NCI-H69 (cell line): ENCODE results near the gene PUM1.
"Not testable (repeated sequence)": the region's sequence is repeated elsewhere in the genome, so short reads cannot be mapped to it uniquely, and the experiment has no call there.

Experiments used
- DNase-seq: peaks from one replicate; lab custom pipeline; 2025; lab: John Stamatoyannopoulos, UW

PUM1 gene, protein sequence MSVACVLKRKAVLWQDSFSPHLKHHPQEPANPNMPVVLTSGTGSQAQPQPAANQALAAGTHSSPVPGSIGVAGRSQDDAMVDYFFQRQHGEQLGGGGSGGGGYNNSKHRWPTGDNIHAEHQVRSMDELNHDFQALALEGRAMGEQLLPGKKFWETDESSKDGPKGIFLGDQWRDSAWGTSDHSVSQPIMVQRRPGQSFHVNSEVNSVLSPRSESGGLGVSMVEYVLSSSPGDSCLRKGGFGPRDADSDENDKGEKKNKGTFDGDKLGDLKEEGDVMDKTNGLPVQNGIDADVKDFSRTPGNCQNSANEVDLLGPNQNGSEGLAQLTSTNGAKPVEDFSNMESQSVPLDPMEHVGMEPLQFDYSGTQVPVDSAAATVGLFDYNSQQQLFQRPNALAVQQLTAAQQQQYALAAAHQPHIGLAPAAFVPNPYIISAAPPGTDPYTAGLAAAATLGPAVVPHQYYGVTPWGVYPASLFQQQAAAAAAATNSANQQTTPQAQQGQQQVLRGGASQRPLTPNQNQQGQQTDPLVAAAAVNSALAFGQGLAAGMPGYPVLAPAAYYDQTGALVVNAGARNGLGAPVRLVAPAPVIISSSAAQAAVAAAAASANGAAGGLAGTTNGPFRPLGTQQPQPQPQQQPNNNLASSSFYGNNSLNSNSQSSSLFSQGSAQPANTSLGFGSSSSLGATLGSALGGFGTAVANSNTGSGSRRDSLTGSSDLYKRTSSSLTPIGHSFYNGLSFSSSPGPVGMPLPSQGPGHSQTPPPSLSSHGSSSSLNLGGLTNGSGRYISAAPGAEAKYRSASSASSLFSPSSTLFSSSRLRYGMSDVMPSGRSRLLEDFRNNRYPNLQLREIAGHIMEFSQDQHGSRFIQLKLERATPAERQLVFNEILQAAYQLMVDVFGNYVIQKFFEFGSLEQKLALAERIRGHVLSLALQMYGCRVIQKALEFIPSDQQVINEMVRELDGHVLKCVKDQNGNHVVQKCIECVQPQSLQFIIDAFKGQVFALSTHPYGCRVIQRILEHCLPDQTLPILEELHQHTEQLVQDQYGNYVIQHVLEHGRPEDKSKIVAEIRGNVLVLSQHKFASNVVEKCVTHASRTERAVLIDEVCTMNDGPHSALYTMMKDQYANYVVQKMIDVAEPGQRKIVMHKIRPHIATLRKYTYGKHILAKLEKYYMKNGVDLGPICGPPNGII

DNA sequence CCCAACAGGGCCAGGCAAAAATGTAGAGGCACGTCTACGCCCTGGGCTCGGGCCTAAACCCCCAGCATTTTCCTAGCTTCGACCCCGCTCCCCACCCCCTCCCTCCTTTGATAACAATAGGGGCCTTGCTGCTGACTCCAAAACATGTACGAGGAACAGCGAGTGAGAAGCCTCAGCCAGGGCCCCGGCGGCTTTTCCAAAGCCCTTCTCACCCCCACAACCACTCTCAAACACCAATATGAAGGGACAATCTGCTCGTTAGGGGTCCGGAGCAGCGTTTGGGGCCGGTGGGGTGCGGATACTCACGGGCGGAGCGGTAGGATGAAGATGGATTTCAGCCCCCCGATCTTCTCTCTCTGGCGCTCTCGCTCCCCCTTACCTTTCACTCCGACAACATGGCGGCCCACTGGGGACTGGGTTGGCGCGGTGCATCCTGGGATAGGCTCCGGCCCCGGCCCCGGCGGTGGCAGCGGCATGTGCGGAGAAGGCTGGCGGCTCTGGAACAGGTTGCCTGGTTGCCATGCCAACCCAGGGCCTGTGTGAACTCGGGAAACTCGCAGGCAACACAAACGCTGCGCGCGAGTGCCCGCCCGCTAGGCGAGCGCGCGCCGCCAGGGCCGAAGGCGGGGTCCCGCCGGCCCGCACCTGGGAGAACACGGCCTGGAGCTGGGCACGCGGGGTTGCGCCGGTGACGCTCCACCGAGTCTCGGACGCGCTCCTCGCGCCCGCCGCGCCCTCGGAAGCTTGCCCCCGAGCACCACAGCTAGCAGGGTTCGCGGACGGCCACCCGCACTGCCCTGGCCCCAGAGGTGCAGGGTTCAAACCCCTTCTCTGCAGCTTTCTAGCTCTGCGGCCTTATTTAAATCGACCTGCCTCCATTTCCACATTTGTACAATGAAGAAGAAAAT lies at the start of gene PUM1:
Gene PUM1, minus strand, starts transcription at position 408 of the 908 bp plus-strand sequence. CDS start 6,151 bp downstream, outside the sequence.
- peak; percentile 98 for DNase-seq

GRCh38 chr1:31112266-31112935 lies 46.9 kb upstream of the PUM1 start:
- DNase-seq: no peak

DNA sequence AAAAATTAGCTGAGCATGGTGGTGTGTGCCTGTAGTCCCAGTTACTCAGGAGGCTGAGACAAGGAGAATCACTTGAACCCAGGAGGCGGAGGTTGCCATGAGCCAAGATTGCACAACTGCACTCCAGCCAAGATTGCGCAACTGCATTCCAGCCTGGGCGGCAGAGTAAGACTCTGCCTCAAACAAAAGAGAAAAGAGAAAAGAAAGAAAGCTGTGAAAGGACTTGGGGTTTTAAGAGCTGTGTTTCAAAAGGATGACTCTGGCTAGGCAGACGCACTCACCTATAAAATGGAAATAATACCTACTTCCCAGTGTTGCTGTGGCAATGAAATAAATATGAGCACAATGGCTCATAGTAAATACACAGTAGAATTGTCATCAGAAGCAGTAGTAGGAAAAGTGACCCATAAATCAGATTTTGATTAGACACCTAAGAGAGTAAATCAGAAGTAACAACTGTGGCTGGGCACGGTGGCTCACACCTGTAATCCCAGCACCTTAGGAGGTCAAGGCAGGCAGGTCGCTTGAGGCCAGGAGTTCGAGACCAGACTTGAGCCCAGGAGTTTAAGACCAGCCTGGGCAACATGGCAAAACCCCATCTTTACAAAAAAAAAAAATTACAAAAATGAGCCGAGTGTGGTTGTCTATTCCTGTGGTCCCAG lies 45.9 kb upstream of the PUM1 start:
- peak; percentile 30 for DNase-seq

DNA sequence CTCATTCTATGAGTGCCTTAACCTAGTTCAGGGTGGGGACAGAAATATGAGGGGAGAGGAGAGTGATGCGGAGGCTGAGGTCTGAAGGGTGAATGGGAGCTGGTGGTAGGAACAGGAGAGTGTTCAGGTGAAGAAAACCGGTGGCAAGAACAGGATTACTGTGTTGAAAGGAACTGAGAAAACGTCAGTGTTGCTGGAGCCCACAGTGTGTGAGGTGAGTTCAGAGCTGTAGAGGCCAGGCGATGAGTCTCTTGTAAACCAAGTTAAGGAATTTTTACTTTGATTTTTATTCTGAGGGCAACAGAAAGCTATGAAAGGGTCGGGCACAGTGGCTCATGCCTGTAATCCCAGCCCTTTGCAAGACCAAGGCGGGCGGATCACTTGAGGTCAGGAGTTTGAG lies 45.3 kb upstream of the PUM1 start:
- no peak for DNase-seq

DNA sequence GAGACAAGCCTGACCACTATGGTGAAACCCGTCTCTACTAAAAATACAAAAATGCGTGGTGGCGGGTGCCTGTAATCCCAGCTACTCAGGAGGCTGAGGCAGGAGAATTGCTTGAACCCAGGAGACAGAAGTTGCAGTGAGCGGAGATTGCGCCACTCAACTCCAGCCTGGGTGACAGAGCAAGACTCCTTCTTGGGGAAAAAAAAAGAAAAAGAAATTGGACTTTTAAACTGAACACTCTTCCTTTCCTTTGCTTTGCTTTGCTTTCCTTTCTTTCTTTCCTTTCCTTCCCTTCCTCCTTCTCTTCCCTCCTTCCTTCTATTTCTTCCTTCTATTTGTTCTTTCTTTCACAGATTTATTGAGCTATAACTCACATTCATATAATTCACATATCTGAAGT lies 43.3 kb upstream of the PUM1 start:
- DNase-seq: no peak

GRCh38 chr1:31105646-31106045 lies 40.1 kb upstream of the PUM1 start:
- DNase-seq: no peak

DNA sequence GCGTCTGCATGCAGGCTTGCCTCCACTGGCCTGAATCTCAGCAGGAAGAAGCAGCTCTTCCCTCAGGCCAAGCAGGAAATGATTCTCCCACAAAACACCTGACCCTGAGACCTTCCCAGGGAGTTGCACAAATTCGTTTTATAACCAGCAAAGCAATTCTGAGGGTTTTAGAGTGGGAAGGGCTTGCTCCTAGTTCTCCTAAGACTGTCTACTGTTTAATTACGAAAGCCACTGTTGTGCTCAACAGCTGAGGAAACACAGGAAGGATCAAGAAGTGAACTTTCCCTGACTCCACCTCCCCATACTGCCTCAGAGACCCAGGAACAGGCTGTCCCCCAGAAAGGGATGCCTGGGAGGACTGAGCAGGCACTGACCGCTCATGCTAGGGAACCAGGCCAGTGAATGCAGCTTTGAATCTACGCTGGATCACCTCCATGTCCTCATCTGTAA lies 37.0 kb upstream of the PUM1 start:
- DNase-seq: peak; percentile 53

- peak; percentile 31 for DNase-seq
These were observed 35.6 kb upstream of the PUM1 start for GRCh38 chr1:31101147-31101502.

DNA sequence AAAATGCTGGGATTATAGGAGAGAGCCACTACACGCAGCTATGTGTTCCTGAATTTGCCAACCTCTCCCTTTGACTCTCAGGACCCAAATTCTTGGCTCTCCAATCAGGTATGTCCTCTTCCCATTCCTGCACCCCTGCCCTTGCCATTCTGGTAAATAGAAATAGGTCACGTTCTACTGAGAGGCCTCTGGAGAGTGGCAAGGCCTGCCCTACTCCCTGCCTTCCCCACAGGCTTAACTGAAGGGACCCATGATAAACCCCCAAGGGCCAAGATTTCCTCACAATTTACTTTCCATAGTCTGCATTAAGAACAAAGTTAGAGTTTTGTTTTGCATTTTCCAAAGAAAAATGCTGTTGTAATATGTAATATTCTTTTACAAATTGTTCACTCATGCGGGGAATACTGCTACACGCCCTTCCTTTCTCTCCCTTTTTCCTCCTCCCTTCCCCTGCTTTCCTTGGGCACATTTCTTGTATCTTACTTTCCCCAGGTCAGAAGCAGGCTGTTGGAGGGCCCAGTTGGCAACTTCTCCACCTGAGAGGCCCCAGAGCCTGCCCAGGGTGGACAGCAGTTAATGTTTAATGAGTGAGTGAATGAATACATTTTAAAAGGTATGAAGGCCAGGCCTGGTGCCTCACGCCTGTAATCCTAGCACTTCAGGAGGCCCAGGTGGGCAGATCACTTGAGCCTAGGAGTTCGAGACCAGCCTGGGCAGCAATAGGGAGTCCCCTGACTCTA lies 33.9 kb upstream of the PUM1 start:
- no peak for DNase-seq

DNA sequence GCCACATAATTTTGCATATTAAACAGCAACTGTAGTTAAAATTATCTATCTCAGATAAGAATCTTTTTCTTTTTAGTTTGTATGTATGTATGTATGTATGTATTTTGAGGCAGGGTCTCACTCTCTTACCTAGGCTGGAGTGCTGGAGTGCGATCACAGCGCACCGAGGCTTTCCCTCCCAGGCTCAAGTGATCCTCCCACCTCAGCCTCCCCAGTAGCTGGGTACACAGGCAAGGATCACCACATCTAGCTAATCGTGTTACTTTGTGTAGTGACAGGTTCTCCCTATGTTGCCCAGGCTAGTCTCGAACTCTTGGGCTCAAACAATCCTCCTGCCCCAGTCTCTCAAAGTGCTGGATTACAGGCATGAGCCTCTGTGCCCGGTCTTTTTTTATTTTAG lies 30.5 kb upstream of the PUM1 start:
- DNase-seq: no peak

- DNase-seq: no peak
These were observed 29.9 kb upstream of the PUM1 start for GRCh38 chr1:31095298-31095981.

- not testable (repeated sequence) for DNase-seq
These were observed 22.6 kb upstream of the PUM1 start for GRCh38 chr1:31088081-31088480.

DNA sequence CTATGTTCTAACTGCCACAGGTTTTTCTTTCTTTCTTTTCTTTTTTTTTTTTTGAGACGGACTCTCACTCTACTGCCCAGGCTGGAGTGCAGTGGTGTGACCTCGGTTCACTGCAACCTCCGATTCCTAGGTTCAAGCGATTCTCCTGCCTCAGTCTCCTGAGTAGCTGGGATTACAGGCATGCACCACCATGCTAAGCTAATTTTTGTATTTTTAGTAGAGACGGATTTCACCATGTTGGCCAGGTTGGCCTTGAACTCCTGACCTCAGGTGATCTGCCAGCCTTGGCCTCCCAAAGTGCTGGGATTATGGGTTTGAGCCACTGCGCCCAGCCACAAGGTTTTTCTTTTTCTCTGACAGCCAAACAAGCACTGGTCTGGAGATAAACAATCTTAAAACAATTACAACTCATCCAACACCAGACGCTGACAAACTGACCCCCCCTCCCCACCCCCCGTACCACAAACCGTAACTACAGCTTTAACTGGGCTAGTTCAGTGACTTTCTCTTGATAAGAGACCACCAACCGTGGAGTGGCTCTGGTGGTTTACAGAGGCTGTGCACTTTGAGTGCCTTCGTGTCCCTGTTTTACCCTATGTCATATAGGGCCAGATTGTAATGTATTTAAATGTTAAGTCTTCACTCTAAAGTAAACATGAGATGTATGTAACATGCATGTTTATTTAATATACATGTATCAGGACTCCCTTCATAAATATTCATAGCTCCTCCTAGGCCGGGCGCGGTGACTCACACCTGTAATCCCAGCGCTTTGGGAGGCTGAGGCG lies 19.5 kb upstream of the PUM1 start:
- no peak for DNase-seq

- DNase-seq: no peak
These were observed 16.9 kb upstream of the PUM1 start for GRCh38 chr1:31082385-31082784.

- DNase-seq: no peak
These were observed 7.5 kb upstream of the PUM1 start for GRCh38 chr1:31073044-31073443.

DNA sequence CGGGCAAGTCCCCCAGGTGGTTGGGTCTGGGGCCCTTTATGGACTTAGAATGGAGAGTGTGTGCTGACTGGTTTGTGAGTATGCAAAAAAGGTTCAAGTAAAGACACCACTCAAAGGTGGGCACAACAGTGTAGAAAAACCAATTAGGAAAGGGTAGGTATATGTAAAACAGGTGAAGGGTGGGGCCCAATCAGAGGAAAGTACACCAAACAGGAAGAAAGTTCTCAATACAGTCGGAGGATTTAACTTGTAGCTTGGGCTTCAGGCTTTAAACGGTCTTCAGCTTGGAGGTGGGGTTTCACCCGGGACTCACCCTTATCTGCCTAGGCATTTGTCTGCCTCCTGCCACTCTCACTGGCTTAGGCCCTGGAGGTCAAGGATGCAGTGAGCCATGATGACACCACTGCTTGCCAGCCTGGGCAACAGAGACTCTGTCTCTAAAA lies 6.8 kb upstream of the PUM1 start:
- no peak for DNase-seq

GRCh38 chr1:31069392-31069791 lies 3.9 kb upstream of the PUM1 start:
- no peak for DNase-seq

GRCh38 chr1:31064718-31065309 lies 703 bp downstream of the PUM1 start:
- peak; percentile 65 for DNase-seq
